GM18511 (cell line): ENCODE results near the gene EIF4G3.

Source experiments
- ATAC-seq: cut with Tn5 transposase; IDR thresholded peaks from one replicate; pipeline ENCODE4 v1.9.1; 2021; ENCODE audit warnings: mild to moderate bottlenecking, moderate library complexity; ENCODE audit not compliant: unreplicated experiment

The EIF4G3 gene

GRCh38 chr1:20786253-20787028 is 390.3 kb downstream of the EIF4G3 start:
- peak; percentile 80 for ATAC-seq

GRCh38 chr1:20785907-20786252 is 390.8 kb downstream of the EIF4G3 start:
- no peak for ATAC-seq

- no peak for ATAC-seq
These were observed 401.0 kb downstream of the EIF4G3 start for GRCh38 chr1:20775700-20776099.

- no peak for ATAC-seq
These were observed 404.9 kb downstream of the EIF4G3 start for GRCh38 chr1:20771780-20772179.

GRCh38 chr1:20770314-20771087 is 406.2 kb downstream of the EIF4G3 start:
- ATAC-seq, result no peak

DNA sequence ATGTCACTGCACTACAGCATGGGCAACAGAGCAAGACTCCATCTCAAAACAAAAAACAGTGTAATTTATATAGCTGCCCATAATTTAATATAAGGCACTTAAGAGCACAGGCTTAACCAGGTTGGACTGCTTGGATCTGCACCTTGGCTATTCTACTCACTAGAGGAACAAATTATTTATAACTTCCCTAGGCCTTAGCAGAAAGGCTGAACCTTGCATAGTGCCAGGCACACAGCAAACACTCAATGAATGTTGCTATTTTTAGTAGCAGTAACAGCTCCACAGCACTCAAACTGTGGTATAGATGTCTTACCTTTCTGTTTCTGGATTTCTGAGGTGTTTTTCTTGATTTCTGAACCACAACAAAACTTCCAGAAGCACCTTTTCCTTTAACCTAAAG is 409.4 kb downstream of the EIF4G3 start:
- ATAC-seq, result no peak

DNA sequence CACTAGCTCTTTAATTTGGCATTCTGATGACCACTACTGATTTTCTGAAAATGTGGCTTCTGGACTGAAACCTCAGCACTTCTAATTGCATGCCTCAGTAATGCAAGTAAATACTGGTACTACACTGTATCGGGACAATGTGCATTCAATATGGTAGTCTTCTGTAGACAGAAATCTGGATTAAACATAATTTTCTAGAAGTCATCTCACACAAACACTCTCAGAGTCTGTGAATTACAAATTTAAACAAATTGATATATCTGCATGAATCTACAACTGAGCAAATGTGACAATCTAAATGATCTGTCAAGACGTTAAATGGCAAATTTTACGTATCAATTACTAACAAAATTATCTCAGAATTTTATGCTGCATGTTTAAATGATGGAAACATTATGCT is 413.3 kb downstream of the EIF4G3 start:
- no peak for ATAC-seq

GRCh38 chr1:20760322-20760721 is 416.4 kb downstream of the EIF4G3 start:
- no peak for ATAC-seq
